Stimulated activated CD4-positive, alpha-beta T cell treated with anti-CD3 and anti-CD28 coated beads, Interleukin-2, amount 100 ng/mL, for 48 hours (primary cell): ENCODE results near the gene STK39.
"Not testable (repeated sequence)": the region's sequence is repeated elsewhere in the genome, so short reads cannot be mapped to it uniquely, and the experiment has no call there.

Experiments
- DNase-seq, 2 donors: peaks; one replicate each; pipeline ENCODE4 v3.0.0-alpha.2; 2020

The STK39 gene

GRCh38 chr2:168076731-168077130 lies 170.7 kb downstream of the STK39 start:
- DNase-seq: no peak

- DNase-seq: no peak
Measured at GRCh38 chr2:168075446-168075845, 171.9 kb downstream of the STK39 start.

GRCh38 chr2:168072626-168073303 lies 174.6 kb downstream of the STK39 start:
- DNase-seq: no peak

- DNase-seq: no peak
Measured at GRCh38 chr2:168064011-168064998, 183.1 kb downstream of the STK39 start.

- no peak for DNase-seq
Measured at GRCh38 chr2:168062936-168063335, 184.5 kb downstream of the STK39 start.

- no peak for DNase-seq
Measured at GRCh38 chr2:168062054-168062453, 185.3 kb downstream of the STK39 start.

- DNase-seq: no peak
Measured at GRCh38 chr2:168060986-168061750, 186.2 kb downstream of the STK39 start.

- DNase-seq: no peak
Measured at GRCh38 chr2:168059758-168060157, 187.6 kb downstream of the STK39 start.

GRCh38 chr2:168058675-168059074 lies 188.7 kb downstream of the STK39 start:
- DNase-seq: no peak

GRCh38 chr2:168056242-168056787 lies 191.1 kb downstream of the STK39 start:
- no peak for DNase-seq

- DNase-seq: no peak
Measured at GRCh38 chr2:168054657-168055056, 192.7 kb downstream of the STK39 start.

GRCh38 chr2:168053676-168054075 lies 193.7 kb downstream of the STK39 start:
- no peak for DNase-seq

GRCh38 chr2:168052773-168053172 lies 194.6 kb downstream of the STK39 start:
- no peak for DNase-seq

GRCh38 chr2:168050377-168050776 lies 197.0 kb downstream of the STK39 start:
- no peak for DNase-seq

- no peak for DNase-seq
Measured at GRCh38 chr2:168049609-168050008, 197.8 kb downstream of the STK39 start.

GRCh38 chr2:168047091-168047690 lies 200.2 kb downstream of the STK39 start:
- DNase-seq: no peak

- DNase-seq: no peak
Measured at GRCh38 chr2:168044579-168044978, 202.8 kb downstream of the STK39 start.

GRCh38 chr2:168044176-168044575 lies 203.2 kb downstream of the STK39 start:
- no peak for DNase-seq

GRCh38 chr2:168042127-168042824 lies 205.1 kb downstream of the STK39 start:
- DNase-seq: not testable (repeated sequence)

GRCh38 chr2:168039881-168040280 lies 207.5 kb downstream of the STK39 start:
- no peak for DNase-seq

GRCh38 chr2:168037778-168038177 lies 209.6 kb downstream of the STK39 start:
- DNase-seq: no peak

GRCh38 chr2:168035458-168035857 lies 211.9 kb downstream of the STK39 start:
- no peak for DNase-seq
